GM12874 (cell line): ENCODE data around the gene DBF4B.

ENCODE experiments used
- TF ChIP-seq, protein P1 (sequence below): IDR thresholded peaks from 2 replicates; pipeline ENCODE4 v1.5.1; 2011; ENCODE audit warnings: low read depth, mild to moderate bottlenecking, control low read depth, low read length, moderate library complexity; ENCODE audit not compliant: insufficient read depth

Gene DBF4B

DNA sequence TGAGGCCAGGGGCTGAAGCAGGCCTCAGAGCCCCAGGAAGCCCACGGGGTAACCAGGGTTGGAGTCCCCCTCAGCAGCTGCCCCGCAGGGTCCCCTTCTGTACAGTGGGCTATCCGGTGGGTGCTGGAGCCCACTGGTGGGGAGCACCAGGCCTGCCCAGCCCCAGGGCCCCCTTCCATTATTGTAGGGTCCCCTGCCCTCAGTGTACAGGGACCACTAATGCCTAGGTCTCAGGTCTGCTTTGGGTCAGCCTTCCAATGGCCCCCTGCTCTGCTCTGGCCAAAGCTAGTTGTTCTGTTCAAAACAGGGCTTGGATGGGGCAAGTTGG lies 51.4 kb downstream of the DBF4B start:
- TF ChIP-seq, protein P1, sequence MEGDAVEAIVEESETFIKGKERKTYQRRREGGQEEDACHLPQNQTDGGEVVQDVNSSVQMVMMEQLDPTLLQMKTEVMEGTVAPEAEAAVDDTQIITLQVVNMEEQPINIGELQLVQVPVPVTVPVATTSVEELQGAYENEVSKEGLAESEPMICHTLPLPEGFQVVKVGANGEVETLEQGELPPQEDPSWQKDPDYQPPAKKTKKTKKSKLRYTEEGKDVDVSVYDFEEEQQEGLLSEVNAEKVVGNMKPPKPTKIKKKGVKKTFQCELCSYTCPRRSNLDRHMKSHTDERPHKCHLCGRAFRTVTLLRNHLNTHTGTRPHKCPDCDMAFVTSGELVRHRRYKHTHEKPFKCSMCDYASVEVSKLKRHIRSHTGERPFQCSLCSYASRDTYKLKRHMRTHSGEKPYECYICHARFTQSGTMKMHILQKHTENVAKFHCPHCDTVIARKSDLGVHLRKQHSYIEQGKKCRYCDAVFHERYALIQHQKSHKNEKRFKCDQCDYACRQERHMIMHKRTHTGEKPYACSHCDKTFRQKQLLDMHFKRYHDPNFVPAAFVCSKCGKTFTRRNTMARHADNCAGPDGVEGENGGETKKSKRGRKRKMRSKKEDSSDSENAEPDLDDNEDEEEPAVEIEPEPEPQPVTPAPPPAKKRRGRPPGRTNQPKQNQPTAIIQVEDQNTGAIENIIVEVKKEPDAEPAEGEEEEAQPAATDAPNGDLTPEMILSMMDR = no peak

DNA sequence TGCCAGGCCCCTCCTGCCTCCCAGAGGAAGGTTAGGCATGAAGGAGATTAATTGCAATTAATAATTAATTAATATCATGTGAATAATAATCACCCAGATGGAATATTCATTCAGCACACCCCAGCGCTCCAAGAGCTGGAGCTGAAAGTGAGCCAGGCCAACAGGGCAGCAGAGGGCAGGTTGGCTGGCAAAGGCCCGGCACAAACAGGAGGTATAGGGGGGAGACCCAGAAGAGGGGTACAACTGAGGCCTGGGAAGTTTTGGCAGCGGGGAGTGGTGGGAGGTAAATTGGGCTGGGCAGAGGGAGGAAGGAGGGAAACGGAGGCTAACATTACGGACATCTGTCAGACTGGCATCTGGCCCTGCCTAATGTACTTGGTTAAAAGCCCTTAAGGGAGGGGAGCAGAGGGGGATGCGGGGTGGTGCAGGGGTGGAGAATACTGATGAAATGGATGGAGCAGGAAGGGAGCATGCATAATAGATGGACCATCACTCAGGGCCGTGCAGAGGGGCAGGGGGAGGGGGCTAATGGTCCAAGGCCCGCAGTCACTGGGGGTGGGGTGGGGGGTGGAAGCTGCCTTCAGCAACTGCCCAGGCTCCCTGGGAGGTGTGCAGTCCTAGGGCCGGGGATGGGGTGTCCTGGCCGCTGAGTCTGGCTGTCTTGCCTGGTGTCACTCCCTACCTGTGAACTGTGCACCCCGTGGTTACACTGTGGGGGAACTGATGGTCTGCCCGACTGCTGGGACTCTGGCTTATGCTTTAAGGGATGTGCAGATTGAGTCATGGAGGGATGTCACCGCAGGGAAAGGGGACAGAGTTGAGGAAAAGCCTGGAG lies 52.2 kb downstream of the DBF4B start:
- TF ChIP-seq, protein P1 = no peak

DNA sequence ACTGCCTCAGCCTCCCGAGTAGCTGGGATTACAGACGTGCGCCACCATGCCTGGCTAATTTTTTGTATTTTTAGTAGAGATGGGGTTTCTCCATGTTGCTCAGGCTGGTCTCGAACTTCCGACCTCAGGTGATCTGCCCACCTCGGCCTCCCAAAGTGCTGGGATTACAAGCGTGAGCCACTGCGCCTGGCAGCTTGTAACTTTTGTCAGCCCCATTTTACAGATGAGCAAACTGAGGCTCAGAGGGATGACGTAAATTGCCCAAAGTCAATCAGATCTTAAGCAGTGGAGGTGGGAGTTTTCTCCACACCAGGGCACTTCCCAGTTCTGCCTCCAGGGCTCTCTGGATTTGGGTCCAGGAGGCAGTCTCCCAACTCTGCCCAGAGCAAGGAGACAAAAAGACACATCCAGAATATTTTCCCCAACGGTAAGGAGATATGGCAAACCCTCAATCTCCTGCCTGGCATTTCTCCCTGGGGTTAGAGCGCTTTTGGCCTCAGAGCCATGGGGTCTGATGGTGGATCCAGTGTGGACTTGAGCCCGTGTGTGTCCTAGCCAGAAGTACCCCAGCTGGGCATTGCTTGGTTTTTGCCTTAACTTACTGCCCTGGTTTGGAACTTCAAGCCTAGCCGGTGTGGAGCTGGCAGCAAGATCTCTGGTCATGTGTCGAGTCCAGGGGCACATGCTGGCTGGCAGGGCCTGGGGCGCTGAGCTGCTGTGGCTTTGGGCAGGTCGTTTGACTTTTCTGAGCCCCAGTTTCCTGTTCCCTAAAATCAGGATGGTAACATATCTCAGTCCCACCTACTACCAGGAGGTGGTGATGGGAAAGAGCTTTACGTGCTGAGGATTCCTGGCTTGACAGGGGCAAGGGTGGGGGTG lies 53.7 kb downstream of the DBF4B start:
- TF ChIP-seq, protein P1 = no peak

- TF ChIP-seq, protein P1 = no peak
Observed at GRCh38 chr17:44763170-44763569, 54.7 kb downstream of the DBF4B start.

- TF ChIP-seq, protein P1 = no peak
Observed at GRCh38 chr17:44765965-44766364, 57.5 kb downstream of the DBF4B start.

GRCh38 chr17:44766409-44767038 lies 58.1 kb downstream of the DBF4B start:
- TF ChIP-seq, protein P1 = no peak

DNA sequence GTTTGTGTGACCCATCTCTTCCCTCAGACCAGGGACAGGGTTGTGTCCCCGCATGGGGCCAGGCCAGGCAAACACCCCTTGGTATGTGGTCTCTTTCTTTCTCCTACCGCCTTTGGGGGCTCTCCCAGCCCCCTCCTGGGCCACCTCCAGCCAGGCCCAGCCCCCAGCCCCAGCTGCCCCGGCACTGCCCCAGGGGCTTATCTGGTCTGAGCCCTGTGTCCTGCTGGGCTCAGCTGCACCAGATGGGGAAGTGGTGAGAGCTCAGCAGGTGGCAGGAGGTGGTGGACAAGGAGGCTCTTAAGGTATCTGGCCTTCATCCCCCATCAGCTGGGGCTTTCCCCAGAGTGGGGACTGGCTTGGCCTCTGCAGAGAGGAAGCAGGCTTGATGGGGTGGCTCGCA lies 59.0 kb downstream of the DBF4B start:
- TF ChIP-seq, protein P1 = no peak
